GM21576 (cell line): Measurements from ENCODE around the gene CCDC93.

Experiments used
- ATAC-seq: cut with Tn5 transposase; IDR thresholded peaks from one replicate; pipeline ENCODE4 v1.9.1; 2021; ENCODE audit warnings: mild to moderate bottlenecking, moderate library complexity; ENCODE audit not compliant: unreplicated experiment

Gene CCDC93, protein sequence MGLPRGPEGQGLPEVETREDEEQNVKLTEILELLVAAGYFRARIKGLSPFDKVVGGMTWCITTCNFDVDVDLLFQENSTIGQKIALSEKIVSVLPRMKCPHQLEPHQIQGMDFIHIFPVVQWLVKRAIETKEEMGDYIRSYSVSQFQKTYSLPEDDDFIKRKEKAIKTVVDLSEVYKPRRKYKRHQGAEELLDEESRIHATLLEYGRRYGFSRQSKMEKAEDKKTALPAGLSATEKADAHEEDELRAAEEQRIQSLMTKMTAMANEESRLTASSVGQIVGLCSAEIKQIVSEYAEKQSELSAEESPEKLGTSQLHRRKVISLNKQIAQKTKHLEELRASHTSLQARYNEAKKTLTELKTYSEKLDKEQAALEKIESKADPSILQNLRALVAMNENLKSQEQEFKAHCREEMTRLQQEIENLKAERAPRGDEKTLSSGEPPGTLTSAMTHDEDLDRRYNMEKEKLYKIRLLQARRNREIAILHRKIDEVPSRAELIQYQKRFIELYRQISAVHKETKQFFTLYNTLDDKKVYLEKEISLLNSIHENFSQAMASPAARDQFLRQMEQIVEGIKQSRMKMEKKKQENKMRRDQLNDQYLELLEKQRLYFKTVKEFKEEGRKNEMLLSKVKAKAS

GRCh38 chr2:118013724-118014491, at the start of gene CCDC93:
TSS of gene CCDC93 (minus strand) at chr2:118014070. CDS start at chr2:118013995, 75 bp downstream.
- ATAC-seq: peak; percentile 81

GRCh38 chr2:118062669-118063068, 48.8 kb upstream of the CCDC93 start:
- no peak for ATAC-seq

DNA sequence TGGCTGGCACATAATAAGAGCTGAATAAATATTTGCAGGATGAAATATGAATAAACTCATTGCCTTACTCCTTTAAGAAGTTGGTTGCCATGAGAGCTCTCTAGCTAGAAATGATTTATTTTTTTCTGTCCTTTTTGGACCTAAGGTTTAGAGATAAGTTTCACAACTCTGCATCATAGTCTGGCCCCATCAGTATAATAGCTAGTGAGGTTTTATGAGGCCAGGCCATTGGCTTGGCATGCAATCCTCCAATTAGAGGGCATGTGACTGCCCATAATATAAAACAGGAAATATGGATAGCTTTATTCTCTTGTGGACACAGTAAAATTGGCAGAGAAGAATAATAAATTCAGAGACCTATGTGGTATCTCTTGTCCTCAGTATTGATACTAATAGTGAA, 48.2 kb upstream of the CCDC93 start:
- no peak for ATAC-seq

DNA sequence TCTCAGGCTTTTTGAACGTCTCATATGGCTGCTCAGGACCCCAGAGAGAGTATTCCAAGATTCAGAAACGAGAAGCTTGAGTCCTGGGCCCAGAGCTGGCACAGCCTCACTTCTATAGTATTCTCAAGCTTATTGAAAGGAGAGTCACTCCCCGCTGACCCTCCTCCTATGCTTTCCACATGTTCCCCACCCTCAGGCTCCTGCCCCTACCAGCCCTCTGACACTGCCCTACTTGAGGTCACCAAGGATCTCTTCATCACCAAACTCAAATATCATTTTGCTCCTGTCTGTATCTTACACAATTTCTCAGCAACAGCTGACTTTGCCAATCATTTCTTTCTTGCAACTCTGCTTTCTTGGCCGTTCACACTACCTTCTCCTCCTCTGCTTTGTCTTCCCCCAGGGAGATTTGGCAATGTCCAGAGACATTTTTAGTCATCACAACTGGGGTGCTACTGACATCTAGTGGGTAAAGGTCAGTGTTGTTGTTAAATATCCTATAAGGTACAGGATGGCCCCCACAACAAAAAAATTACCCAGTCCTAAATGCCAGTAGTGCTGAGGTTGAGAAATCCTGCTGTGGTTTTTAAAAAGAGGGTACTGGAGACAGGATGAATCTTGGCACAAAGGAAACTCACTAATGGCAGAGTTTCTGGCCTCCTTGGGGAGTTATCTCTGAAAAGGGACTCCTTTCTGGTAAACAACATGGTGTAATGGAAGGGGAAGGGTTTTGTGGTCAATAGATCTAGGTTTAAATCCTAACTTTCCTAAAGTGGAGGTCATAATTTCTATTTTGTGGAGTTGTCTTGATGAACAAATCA, 47.5 kb upstream of the CCDC93 start:
- ATAC-seq: peak; percentile 73

GRCh38 chr2:118059919-118060478, 46.1 kb upstream of the CCDC93 start:
- ATAC-seq: no peak

DNA sequence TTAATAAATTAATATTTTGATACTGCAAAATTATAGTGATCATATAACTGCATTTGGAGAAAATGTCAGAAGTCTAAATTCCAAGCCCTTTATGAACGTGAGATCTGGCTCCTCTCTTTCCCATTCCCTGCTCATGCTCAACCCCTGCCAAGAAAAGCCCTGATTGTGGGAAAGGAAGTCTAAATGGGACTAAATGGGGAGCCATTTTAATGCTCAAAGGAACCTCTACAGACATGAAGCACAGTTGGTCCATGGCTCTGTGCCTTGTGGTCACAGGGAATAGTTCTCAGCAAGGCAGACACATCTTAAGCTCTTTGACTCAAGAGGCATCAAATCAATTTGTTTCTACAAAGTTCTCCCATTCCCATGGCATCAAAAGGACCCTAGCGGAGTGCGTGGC, 45.1 kb upstream of the CCDC93 start:
- no peak for ATAC-seq

DNA sequence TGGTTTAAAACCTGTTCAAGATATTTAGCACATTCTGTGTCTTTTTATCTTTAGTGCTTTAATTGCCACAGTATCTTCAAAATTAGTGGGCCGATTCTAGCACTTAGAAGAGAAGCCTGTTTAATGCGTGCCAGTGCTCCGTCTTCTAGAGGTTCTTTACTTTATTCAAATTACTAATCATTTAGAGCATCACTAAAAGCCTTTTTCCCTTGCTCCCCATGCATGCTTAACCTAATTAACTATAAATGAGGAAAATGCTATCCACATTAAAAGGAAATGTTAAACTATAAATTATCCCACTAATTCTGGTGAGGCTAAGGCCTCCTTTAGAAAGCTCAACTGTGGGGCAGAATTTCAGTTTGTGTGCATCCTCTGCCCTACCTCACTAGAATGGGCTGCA, 42.9 kb upstream of the CCDC93 start:
- no peak for ATAC-seq

DNA sequence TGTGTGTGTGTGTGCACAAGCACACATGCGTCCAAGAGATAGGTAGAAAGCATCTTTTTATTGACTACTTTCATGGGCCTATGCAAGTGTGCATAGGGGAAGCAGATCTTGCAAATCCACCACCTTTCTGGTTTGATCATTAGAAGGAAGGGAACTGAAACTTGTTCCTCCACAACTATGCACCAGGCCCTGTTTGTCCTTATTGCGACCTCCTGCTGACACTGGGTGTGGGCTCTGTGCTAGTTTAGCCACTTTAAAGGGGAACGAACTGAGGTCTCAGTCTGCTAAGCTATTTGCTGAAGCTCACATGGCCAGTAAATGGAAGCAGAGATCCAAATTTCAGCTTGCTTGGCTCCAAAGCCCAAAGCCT, 42.3 kb upstream of the CCDC93 start:
- ATAC-seq: peak; percentile 89

DNA sequence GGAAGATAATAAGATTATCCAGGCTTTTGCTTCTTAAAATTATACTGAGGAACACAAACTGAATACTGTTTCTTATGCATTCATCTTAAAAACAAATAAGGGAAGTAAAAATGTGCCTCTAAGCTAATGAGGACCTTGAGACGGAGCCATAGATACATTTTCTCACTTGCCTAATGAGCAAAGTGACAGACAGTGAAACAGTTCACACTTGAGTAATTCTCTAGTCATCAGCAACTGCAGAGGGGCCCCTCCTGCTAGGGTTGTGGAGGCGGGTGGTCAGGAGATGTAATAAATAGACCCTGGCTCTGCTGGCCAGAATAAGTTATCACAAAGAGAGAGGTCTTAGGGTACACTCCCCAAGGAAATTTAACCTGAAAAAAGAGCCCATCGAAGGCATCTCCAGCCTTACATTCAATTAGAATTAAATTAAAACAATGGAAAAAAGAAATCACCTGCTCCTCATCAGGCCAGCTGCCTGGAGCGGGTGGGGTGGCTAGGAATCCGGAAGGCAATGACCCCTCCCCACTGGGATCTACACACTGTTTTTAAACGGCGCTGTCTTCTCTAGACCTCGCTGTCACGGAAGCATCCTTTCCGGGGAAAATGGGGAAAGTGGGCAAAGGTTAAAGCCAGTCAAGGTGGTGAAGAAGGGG, 41.8 kb upstream of the CCDC93 start:
- ATAC-seq: peak; percentile 83

DNA sequence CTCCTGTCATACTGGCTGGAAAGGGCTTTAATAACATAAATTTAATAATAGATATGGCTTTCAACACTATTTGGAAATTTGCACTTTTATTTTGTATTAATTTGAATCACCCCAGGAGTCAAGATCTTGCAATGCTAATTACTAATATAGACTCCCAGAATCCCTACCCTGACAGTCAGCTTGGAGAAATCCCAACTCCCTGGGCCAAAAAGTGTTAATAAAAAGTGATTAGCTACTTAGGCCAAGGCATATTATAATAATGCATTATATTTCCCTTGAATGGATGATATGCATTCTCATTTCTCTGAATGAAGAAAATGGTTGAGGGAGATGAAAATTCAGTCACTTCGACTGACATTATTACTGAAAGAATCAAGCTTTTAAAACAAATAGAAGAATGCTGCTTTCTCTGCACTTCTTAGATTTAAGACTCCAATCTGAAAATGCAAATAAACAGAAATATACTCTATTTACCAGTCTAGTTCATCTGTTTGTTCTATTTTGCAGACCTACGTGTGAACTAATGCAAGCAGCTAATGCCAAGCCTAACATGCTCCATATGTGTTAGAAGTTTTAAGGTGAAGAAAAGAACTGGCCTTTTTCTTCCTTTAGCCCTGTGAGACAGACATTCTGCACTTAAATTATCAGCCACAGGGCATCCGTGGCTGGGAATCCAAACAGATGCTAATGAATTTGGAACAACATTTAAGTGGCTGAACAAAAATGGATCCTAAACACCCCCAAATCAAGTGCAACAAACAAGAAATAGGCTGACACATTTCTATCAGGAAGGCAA, 40.5 kb upstream of the CCDC93 start:
- ATAC-seq: no peak

DNA sequence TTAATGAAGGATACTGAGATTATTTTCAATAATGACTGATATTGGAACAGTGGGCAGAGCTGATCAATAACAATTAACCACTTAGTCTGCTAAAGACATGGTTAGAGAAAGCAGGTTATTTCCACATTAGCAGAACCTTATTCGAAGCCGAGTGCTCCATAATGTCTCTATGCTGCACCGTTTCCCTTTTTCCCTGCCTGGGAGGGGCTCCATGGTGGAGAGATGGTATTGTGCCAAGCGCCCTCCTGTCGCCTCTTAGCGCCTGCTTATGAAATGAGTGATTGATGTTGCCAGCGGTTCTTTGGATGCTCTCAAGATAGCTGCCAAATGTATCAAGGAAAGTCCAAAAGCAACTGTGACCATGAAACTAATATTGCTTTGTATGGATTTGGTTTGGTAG, 39.8 kb upstream of the CCDC93 start:
- no peak for ATAC-seq

DNA sequence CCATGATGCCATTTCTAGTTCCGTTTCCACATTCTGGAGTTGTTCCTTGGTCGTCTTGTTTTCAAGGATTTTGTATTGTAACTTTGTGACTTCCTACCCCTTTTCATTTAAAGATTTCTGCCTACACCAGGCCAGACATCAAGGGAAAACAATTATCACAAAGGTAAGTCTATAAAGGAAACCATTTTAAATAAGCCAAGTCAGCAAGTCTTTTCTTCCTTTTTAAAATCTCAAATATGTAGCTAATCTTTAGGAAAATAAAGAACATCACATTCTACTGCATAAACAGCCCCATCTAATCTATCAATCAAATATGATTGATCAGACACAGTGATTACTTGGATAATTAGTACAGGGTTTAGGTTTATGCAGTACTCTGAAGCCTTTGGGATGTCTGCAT, 38.6 kb upstream of the CCDC93 start:
- no peak for ATAC-seq

DNA sequence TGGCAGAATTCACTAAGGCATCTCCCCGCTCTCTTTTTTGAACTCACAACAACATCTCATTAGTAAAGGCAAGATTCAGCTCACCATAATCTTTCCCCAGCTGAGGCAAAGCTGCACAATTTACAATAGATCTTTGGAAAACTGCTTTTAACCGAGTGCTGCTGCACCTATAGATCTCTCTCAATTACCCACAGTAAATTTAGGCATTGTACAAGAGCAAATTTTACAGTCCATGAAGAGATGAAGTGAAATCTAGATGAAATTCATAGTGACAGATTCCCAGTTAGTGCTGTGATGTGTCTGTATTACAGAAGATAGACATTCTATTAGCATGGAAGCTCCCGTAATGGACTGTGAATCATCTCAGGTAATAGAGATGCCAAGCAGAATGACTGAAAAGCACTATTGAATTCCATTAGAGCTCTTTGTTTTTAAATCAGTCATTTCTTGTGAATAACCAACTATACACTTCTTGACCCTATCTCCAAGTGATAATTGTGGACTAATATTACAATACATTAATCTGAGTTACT, 38.0 kb upstream of the CCDC93 start:
- ATAC-seq: no peak

GRCh38 chr2:118050974-118051373, 37.1 kb upstream of the CCDC93 start:
- no peak for ATAC-seq

- ATAC-seq: no peak
Observed at GRCh38 chr2:118050386-118050785, 36.5 kb upstream of the CCDC93 start.

- ATAC-seq: peak; percentile 72
Observed at GRCh38 chr2:118049816-118050140, 35.9 kb upstream of the CCDC93 start.

GRCh38 chr2:118049140-118049815, 35.4 kb upstream of the CCDC93 start:
- peak; percentile 15 for ATAC-seq

- ATAC-seq: no peak
Observed at GRCh38 chr2:118048401-118048800, 34.5 kb upstream of the CCDC93 start.

GRCh38 chr2:118047380-118047826, 33.5 kb upstream of the CCDC93 start:
- ATAC-seq: no peak
